HG03342 (cell line): ENCODE data around the gene CCDC7.
"Not testable (repeated sequence)": the region's sequence is repeated elsewhere in the genome, so short reads cannot be mapped to it uniquely, and the experiment has no call there.

ENCODE experiments used
- ATAC-seq: cut with Tn5 transposase; IDR thresholded peaks from one replicate; pipeline ENCODE4 v1.9.1; 2021; ENCODE audit warnings: mild to moderate bottlenecking, moderate library complexity; ENCODE audit not compliant: unreplicated experiment

CCDC7 gene

GRCh38 chr10:32854435-32854834 is 408.5 kb downstream of the CCDC7 start:
- ATAC-seq, result no peak

GRCh38 chr10:32865170-32865569 is 419.2 kb downstream of the CCDC7 start:
- ATAC-seq, result no peak

GRCh38 chr10:32877915-32878314 is 432.0 kb downstream of the CCDC7 start:
- no peak for ATAC-seq

GRCh38 chr10:32878646-32879045 is 432.7 kb downstream of the CCDC7 start:
- no peak for ATAC-seq

GRCh38 chr10:32882076-32882475 is 436.1 kb downstream of the CCDC7 start:
- ATAC-seq, result no peak

- no peak for ATAC-seq
Measured at GRCh38 chr10:32887481-32887880, 441.5 kb downstream of the CCDC7 start.

GRCh38 chr10:32888161-32888927 is 442.4 kb downstream of the CCDC7 start:
- ATAC-seq, result no peak

GRCh38 chr10:32889631-32890212 is 443.8 kb downstream of the CCDC7 start:
- ATAC-seq, result no peak

- ATAC-seq, result no peak
Measured at GRCh38 chr10:32890444-32890843, 444.5 kb downstream of the CCDC7 start.

GRCh38 chr10:32891261-32891660 is 445.3 kb downstream of the CCDC7 start:
- ATAC-seq, result no peak

GRCh38 chr10:32893434-32893833 is 447.5 kb downstream of the CCDC7 start:
- no peak for ATAC-seq

GRCh38 chr10:32893916-32894664 is 448.1 kb downstream of the CCDC7 start:
- ATAC-seq, result no peak

GRCh38 chr10:32895200-32895968 is 449.4 kb downstream of the CCDC7 start:
- ATAC-seq, result not testable (repeated sequence)

GRCh38 chr10:32901815-32902214 is 455.9 kb downstream of the CCDC7 start:
- no peak for ATAC-seq

GRCh38 chr10:32905466-32905865 is 459.5 kb downstream of the CCDC7 start:
- no peak for ATAC-seq

GRCh38 chr10:32906595-32906994 is 460.7 kb downstream of the CCDC7 start:
- ATAC-seq, result no peak

GRCh38 chr10:32909456-32909855 is 463.5 kb downstream of the CCDC7 start:
- ATAC-seq, result no peak

GRCh38 chr10:32909970-32910369 is 464.0 kb downstream of the CCDC7 start:
- not testable (repeated sequence) for ATAC-seq

GRCh38 chr10:32911285-32912016 is 465.5 kb downstream of the CCDC7 start:
- ATAC-seq, result no peak

GRCh38 chr10:32917817-32918216 is 471.9 kb downstream of the CCDC7 start:
- not testable (repeated sequence) for ATAC-seq
